HG03457 (cell line): ENCODE measurements around the gene LDLRAD2.
"Not testable (repeated sequence)": the region's sequence is repeated elsewhere in the genome, so short reads cannot be mapped to it uniquely, and the experiment has no call there.

Experiments
- ATAC-seq: cut with Tn5 transposase; IDR thresholded peaks from one replicate; pipeline ENCODE4 v1.9.1; 2021; ENCODE audit warnings: moderate number of reproducible peaks; ENCODE audit not compliant: unreplicated experiment

Gene LDLRAD2

DNA sequence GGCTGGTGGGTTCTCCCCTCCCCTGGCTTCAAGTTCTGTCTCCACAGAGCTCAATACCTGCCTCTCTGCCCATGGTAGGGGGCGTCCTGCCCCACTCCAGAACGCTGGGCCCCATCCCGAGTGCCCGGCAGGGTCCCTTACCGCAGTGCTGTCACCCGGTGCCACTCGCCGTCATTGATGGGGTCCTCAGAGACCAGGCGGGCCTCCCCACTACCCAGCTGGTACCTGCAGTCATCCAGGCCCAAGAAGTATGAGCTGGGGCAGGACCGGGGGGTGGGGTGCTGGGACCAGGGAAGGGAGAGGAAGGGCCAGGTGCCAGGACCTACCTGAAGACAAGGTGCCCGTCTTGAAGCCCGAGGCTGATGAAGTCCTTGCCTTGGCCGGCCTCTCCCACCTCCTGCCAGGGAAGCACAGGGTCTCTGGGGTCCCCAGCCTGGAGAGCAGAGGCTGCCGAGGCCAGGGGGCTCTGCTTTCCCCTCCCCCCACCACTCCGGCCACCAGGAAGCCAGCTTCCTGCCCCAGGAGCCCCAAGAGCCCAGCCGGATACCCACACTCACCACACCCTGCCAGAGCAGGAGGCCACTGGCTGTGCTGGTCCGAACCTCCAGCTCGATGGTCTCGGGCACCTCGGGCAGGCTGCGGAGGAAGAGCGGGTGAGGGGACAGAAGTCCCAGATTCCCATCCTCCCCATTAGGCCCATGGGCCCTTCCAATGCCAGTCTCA is 12.1 kb downstream of the LDLRAD2 start:
- ATAC-seq, result no peak

DNA sequence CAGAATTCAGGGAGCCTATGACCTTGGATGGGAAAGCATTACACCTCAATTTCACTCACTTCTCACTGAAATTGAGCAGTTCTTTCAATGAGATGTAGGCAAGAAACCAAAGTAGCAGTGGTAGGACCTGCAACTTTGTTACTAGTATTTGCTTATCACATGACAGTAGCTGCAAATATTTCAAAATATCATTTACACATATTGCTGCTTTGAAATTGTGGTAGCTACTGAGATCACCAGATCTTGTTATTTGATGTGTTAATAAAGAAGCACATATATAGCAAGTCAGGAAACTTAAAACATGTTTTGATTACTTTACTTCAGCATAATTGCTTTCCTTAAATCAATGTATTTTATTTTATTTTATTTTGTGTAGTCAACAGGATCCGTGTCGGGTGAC is 12.9 kb downstream of the LDLRAD2 start:
- ATAC-seq, result no peak

DNA sequence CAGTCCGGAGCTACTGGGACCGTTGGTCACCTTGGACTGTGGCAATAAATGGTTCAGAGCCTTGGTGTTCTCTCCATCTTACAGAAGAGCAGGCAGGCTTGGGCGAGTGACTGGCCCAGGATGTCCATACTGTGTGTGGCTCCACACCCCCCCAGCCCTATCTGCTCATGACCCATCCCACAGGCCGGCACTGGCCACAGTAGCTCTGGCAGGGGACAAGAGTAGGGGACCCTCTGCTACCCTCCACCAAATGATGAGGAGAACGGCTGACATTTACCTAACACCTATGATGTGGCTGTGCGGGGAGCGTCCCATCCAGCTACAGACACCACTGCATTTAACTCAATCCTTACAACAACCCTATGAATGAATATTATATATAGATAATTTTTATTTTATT is 13.3 kb downstream of the LDLRAD2 start:
- ATAC-seq, result no peak

GRCh38 chr1:21826694-21827093 is 14.6 kb downstream of the LDLRAD2 start:
- not testable (repeated sequence) for ATAC-seq

DNA sequence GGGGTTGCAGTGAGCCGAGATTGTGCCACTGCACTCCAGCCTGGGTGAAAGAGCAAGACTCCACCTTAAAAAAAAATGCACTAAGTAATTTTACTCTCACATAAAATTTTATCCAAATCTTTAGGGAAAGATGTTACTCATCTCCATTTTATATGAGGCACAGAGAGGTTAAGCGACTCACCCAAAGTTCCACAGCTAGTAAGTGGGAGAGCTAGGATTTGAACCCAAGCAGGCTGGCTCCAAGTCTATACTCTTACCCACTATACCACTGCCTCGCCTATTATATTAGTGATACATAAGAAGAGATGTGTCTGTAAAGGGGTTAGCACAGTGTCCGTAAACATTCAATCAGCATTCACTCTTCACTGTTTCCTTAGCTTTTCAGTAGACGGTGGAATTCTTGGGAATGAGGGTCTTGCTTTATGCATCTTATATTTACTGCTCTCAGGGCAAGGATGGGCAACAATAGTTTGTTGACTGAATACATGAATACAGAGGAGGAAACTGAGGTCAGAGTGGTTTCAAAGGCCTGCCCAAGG is 15.1 kb downstream of the LDLRAD2 start:
- ATAC-seq, result no peak

- ATAC-seq, result no peak
These were observed 16.0 kb downstream of the LDLRAD2 start for GRCh38 chr1:21828075-21828474.

- ATAC-seq, result no peak
These were observed 16.6 kb downstream of the LDLRAD2 start for GRCh38 chr1:21828506-21829210.

DNA sequence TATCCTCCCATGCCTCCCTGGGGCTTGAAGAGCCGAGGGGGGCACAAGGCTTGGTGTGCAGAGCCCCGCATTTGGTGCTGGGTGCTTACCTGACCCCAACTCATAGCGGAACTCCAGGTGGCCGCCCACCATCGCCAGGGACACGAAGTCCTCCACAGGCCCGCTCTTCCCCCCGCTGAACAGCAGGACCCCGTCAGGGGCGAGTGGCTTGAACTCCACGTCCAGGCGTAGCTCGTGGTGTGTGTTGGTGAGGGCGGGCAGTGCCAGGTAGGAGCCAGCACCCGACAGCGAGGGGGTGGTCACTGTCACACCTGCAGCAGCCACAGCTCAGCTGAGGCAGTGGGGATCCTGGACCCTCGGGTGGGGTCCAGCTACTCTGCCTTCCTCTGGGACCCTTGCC is 17.2 kb downstream of the LDLRAD2 start:
- ATAC-seq, result no peak

GRCh38 chr1:21830792-21831453 is 18.9 kb downstream of the LDLRAD2 start:
- ATAC-seq, result no peak

DNA sequence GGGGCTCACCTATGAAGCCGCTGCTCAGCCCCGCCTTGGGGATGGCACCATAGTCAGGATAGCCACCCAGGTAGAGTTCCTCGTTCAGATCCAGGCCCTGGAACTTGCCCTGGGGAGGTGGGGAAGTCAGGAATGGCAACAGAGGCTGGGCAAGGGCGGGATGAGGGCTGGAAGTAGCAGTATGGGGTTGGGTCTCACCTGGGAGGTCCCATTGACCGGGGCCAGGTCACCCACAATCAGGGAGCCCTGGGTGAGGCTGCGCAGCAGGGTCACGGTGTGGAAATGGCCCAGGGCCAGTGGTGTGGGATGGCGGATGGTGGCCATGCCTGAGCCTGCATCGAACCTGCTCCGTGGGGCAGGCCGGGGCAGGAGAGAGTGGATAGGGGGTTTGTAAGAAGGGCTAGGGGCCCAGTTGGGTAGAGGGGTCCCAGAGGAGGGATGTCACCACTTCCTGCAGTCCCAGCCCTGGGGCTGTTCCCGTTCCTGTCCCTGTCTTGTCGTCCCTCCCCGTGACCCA is 19.4 kb downstream of the LDLRAD2 start:
- ATAC-seq, result no peak

DNA sequence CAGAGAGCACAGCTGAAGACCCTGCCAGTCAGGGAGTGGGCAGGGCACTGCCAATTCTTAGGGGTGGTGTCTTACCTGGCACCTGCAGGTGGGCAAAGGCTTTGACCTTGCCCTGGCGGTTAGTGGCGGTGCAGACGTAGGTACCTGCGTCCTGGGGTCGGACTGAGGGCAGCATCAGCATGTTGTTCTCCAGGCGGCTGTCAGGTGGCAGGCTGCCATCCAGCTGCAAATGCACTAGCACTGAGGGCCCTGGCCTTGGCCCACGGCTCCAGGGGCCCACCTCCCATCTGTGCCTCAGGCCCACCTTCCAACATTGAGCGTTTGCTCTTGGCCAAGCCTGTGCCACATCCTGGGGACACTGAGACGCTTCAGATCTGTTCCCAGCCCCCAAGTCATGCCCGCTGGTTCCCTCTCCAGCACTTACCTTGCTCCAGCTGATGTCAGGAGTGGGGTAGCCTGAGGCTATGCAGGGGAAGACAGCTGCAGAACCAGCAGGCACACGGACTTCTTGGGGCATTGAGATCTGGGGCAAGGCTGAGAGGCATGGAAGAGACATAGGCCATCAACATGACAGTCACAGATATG is 21.4 kb downstream of the LDLRAD2 start:
- no peak for ATAC-seq

DNA sequence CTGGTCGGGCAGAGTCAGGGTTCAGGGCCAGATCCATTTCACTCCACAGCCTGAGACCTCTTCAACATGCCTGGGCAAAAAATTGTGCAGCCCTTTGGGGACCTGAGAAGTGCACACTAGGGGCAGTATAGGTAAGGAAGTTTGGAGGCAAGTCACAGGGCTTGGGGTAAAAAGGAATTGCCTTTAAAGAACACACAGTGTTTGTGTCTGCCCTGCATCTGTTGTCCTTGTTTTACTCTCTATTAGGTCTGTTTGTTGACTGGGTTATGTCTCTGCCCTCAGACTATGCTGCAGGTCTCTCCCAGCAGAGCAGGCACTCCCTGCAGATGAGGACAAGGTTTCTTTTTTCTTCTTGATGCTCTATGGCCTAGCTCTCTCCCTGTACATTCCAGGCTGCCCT is 22.0 kb downstream of the LDLRAD2 start:
- ATAC-seq, result no peak

- no peak for ATAC-seq
These were observed 22.6 kb downstream of the LDLRAD2 start for GRCh38 chr1:21834666-21835065.

DNA sequence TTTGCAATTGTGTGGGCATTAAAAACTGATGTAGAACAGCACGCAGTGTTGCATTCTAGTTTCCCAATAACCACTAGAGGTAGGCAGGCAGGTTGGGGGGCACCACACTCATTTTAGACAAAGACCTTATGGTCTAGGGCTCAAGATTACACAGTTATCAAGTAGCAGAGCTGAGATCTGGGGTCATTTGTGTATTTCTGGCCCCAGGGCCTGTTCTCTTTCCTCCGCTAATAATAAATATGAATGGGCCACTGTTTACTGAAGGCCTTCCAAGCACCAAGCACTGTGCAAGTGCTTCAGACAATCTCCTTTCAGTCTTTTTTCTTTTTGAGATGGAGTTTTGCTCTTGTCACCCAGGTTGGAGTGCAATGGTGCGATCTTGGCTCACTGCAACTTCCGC is 23.9 kb downstream of the LDLRAD2 start:
- no peak for ATAC-seq

- no peak for ATAC-seq
These were observed 24.7 kb downstream of the LDLRAD2 start for GRCh38 chr1:21836729-21837128.

- ATAC-seq, result no peak
These were observed 25.4 kb downstream of the LDLRAD2 start for GRCh38 chr1:21837476-21837875.

GRCh38 chr1:21838359-21839157 is 26.5 kb downstream of the LDLRAD2 start:
- ATAC-seq, result no peak

- ATAC-seq, result no peak
These were observed 27.4 kb downstream of the LDLRAD2 start for GRCh38 chr1:21839337-21840037.

DNA sequence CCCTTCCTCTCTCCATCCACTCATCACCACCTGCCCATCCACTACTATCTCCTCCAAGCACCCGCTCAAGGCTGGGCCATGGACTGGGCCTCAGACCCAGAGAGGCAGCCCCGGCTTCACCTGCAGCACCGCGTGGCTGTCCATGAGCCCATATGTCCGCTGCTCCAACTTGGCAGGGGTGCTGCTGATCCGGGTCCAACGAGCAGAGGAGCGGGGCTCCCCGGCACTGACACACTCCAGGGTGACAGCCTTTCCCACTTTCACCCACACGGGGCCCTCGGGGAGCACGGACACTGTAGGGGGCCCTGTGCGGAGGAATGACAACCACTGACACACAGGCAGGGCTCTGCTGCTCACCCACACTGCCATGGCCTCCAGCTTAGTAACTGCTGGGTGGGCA is 28.9 kb downstream of the LDLRAD2 start:
- no peak for ATAC-seq
